Thyroid gland (tissue), 4 donors: ENCODE results near the gene PER2. TPM values are rescaled to one million over a fixed set of nuclear protein-coding genes. Genes with fewer than 3 reads are reported as not detected.
"Not testable (repeated sequence)": the region's sequence is repeated elsewhere in the genome, so short reads cannot be mapped to it uniquely, and the experiment has no call there.

Experiments
- DNase-seq, 2 donors: peaks; one replicate each; pipeline ENCODE4 v3.0.0-alpha.2; 2019
- H3K27ac ChIP-seq, 3 donors: fragments of 200-600 bp; sonication (generic); 1 replicate in 2 of 3; 2 replicates in 1 of 3; pipeline ENCODE4 v1.5.1; 2016 to 2019; ENCODE audit warnings: mild to moderate bottlenecking in 1 of 3, moderate library complexity in 1 of 3
- H3K27me3 ChIP-seq: fragments of 200-600 bp; sonication (generic); one replicate; pipeline ENCODE4 v1.5.1; 2019
- H3K36me3 ChIP-seq, 2 donors: fragments of 200-600 bp; sonication (generic); one replicate each; pipeline ENCODE4 v1.5.1; 2016 to 2019
- H3K4me1 ChIP-seq, 2 donors: fragments of 200-600 bp; sonication (generic); one replicate each; pipeline ENCODE4 v1.5.1; 2017 to 2019
- H3K4me3 ChIP-seq, 3 donors: fragments of 200-600 bp; sonication (generic); replicated peaks in 1 of 3; 1 replicate in 2 of 3; 2 replicates in 1 of 3; pipeline ENCODE4 v1.5.1; 2016; ENCODE audit warnings: mild to moderate bottlenecking in 1 of 3
- H3K9me3 ChIP-seq: fragments of 200-600 bp; sonication (generic); one replicate; pipeline ENCODE4 v1.5.1; 2017
- POLR2A ChIP-seq, 2 donors: fragments of 450-650 bp; IDR thresholded peaks; one replicate each; pipeline ENCODE4 v1.6.1; 2017; ENCODE audit warnings: antibody characterized with exemption in 2 of 2, mild to moderate bottlenecking in 2 of 2, moderate library complexity in 1 of 2
- WGBS, 2 donors: methylation state at CpG; one replicate each; pipeline ENCODE4 v1.1.5; 2017; 5-methylcytosine and 5-hydroxymethylcytosine counted together
- intact Hi-C: fragments of 100-400 bp; cut with DNase I; formaldehyde crosslinking; loops from one replicate; pipeline ENCODE4 v1.15.1; 2023
- total RNA-seq, 4 donors: library from RNA; depleted of rRNA; stranded (reverse); fragments of >200 nt; gene quantifications; one replicate each; pipeline ENCODE4 v1.2.3, GENCODE V29; 2016
- TF ChIP-seq, protein P1 (sequence below), 6 experiments: fragments of 200-600 bp in 3 of 6; fragments of 450-650 bp in 3 of 6; sonication (generic) in 3 of 6; IDR thresholded peaks; one replicate each; pipeline ENCODE4 v1.5.1; 2016 to 2019; ENCODE audit warnings: antibody characterized with exemption in 6 of 6, mild to moderate bottlenecking in 2 of 6, inconsistent platforms in 1 of 6, moderate library complexity in 1 of 6

Gene PER2
- total RNA-seq, 4 donors from 2014 or later, result 6.5 to 17.6 (median 9.6) TPM

DNA sequence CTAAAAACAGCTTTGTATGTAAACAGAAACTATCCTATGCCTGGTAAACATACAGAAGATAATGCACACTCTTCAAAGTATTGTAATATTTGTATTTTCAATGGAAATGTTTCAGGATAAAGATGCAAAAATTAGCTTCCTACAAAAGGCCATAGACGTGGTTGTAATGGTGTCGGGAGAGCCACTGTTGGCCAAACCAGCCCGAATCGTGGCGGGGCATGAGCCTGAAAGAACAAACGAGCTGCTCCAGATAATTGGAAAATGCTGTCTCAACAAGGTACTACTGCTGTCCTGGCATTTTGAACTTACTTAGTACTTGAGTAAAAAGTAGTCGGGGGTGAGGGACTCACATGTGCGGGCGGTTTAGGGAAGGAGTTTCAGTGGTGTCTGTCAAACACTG is 37.3 kb upstream of the PER2 start:
- peaks cover 8 to 9% of the 10 kb centered on the region in 2 donors for H3K4me1 ChIP-seq
- intact Hi-C loops, result no loop called here
- no peak for DNase-seq
- 85 to 87% methylated on average over 9 of the region's 9 CpGs for WGBS, 2 donors
- peaks cover 6 to 24% of the 10 kb centered on the region in 2 donors for H3K36me3 ChIP-seq
- no peak overlapping the region for H3K27ac ChIP-seq
- no peaks in the 10 kb centered on the region for H3K27me3 ChIP-seq
- no peaks in the 10 kb centered on the region for H3K9me3 ChIP-seq
- H3K4me3 ChIP-seq, result no peak overlapping the region
- TF ChIP-seq, protein P1, sequence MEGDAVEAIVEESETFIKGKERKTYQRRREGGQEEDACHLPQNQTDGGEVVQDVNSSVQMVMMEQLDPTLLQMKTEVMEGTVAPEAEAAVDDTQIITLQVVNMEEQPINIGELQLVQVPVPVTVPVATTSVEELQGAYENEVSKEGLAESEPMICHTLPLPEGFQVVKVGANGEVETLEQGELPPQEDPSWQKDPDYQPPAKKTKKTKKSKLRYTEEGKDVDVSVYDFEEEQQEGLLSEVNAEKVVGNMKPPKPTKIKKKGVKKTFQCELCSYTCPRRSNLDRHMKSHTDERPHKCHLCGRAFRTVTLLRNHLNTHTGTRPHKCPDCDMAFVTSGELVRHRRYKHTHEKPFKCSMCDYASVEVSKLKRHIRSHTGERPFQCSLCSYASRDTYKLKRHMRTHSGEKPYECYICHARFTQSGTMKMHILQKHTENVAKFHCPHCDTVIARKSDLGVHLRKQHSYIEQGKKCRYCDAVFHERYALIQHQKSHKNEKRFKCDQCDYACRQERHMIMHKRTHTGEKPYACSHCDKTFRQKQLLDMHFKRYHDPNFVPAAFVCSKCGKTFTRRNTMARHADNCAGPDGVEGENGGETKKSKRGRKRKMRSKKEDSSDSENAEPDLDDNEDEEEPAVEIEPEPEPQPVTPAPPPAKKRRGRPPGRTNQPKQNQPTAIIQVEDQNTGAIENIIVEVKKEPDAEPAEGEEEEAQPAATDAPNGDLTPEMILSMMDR (IDR thresholded peaks at IDR 0.05), result no peak
- no peak for TF ChIP-seq POLR2A (IDR thresholded peaks at IDR 0.05)

DNA sequence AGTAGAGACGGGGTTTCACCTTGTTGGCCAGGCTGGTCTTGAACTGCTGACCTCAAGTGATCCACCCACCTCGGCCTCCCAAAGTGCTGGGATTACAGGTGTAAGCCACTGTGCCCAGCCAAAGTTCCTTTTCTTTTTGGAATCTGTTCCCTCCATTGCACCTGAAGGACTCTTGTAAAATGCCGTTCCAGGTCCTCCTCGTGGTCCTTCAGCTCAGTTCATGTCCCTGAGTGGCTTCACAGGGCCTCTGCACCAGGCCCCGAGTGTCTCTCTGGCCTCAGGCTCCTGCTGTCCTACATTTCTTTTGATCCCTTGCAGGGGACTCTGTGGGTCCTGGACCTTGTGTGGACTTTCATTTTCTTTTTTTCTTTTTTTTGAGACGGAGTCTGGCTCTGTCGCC is 35.8 kb upstream of the PER2 start:
- intact Hi-C loops, H3K9me3 ChIP-seq, H3K27ac ChIP-seq, H3K4me3 ChIP-seq, H3K27me3 ChIP-seq, DNase-seq: not testable (repeated sequence)
- Histone ChIP-seq H3K36me3 (peaks cover 6 to 14% of the 10 kb centered on the region in 2 donors), H3K4me1 (peaks cover 8 to 15% of the 10 kb centered on the region in 2 donors)
- WGBS, 2 donors, result 73 to 86% methylated on average over 7 of the region's 7 CpGs

DNA sequence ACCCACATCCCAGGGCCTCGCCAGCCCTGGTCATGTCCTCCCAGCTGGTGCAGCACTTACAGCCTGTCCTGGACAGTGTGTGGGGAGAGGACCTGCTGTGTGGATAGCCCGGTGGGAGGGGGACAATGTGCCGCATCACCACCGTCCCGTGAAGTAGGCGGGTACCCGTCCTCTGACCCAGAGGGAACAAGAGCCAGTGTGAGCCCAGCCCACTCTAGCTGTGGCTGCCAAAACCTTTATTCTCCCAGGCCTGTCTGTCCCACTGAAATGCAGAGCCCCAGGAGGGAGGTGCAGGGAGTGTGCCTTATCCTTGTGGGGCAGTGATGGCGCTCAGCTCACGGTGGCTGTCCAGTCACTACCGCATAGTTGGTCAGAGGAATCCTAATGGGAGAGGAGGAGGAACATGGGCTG is 33.6 kb upstream of the PER2 start:
- H3K9me3 ChIP-seq, result no peaks in the 10 kb centered on the region
- no peaks in the 10 kb centered on the region for H3K27me3 ChIP-seq
- 100% methylated on average over 1 to 4 of the region's 10 CpGs for WGBS, 2 donors
- no peak for DNase-seq
- H3K27ac ChIP-seq, result no peak overlapping the region
- no peak overlapping the region for H3K4me3 ChIP-seq
- H3K4me1 ChIP-seq, result peaks cover 8 to 15% of the 10 kb centered on the region in 2 donors
- peaks cover 0 to 6% of the 10 kb centered on the region in 2 donors for H3K36me3 ChIP-seq
- intact Hi-C loops, result no loop called here
- TF ChIP-seq POLR2A (IDR thresholded peaks at IDR 0.05), result no peak
- TF ChIP-seq, protein P1 (IDR thresholded peaks at IDR 0.05), result no peak

DNA sequence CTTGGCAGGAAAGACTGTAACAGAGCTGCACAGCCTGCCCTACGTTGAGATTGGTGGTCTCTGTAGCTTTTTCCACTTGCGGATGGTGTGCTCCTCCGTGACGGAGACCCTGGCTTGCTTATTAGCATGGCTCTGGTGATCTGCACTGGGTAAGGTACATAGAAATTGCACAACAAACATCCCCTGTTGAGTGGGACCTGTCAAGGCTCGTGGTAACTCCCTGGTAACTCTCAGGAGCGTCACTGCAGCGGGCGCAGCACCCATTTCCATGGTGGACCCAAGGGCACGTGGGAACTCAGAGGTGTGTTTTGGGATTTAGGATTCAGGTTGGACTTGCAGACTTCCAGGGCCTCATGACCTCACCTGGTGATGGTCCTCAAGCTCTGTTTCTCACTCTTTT is 33.1 kb upstream of the PER2 start:
- intact Hi-C loops, result no loop called here
- Histone ChIP-seq H3K27ac (no peak overlapping the region), H3K4me1 (peaks cover 8 to 15% of the 10 kb centered on the region in 2 donors), H3K9me3 (no peaks in the 10 kb centered on the region), H3K4me3 (peak overlapping the region in 2 of 3 donors; percentile 56 to 98), H3K27me3 (no peaks in the 10 kb centered on the region), H3K36me3 (peaks cover 0 to 3% of the 10 kb centered on the region in 2 donors)
- no peak for TF ChIP-seq POLR2A (IDR thresholded peaks at IDR 0.05)
- TF ChIP-seq, protein P1 (IDR thresholded peaks at IDR 0.05), result no peak
- 73 to 82% methylated on average over 9 of the region's 9 CpGs for WGBS, 2 donors
- no peak for DNase-seq

DNA sequence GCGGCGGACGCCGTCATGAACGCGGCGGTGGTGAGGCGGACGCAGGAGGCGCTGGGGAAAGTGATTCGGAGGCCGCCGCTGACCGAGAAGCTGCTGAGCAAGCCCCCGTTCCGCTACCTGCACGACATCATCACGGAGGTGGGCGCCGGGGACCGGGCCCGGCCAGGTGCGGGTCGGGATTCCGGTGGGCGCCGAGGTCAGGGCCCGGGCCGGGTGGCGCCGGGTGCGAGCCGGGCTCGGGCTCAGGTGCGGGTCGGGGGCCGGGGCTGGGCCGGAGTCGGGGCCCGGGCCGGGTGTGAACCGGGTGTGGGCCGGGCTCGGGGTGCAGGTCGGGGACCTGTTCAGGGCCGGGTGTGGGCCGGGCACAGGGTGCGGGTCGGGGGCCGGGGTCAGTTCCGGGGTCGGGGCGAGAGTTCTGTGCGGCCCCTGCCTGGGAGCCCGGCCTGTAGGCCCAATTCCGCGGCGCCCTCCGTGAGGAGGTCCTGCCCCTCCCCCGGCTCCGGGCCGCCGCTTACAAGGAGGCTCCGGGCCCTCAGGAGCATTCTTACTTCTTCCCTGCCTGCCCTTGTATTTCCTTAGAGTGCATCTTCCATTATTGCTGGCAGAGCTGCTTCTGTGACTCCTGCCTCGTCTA is 32.4 kb upstream of the PER2 start:
- peak overlapping the region in 1 of 3 donors; percentile 52 for H3K27ac ChIP-seq
- intact Hi-C loops, result no loop called here

More for the DNA sequence above, 32.4 kb upstream of the PER2 start:
- H3K36me3 ChIP-seq, result peaks cover 0 to 3% of the 10 kb centered on the region in 2 donors
- H3K4me1 ChIP-seq, result peaks cover 8 to 15% of the 10 kb centered on the region in 2 donors
- no peaks in the 10 kb centered on the region for H3K27me3 ChIP-seq
- TF ChIP-seq, protein P1 (IDR thresholded peaks at IDR 0.05), result no peak
- no peak for TF ChIP-seq POLR2A (IDR thresholded peaks at IDR 0.05)
- H3K4me3 ChIP-seq, result peak overlapping the region; percentile 56 to 98 (median 59)
- H3K9me3 ChIP-seq, result no peaks in the 10 kb centered on the region
- WGBS, 2 donors, result 0 to 2% methylated on average over 10 to 18 of the region's 65 CpGs
- DNase-seq, result peak; percentile 28 to 42
